Measurements from ENCODE around the gene BCAN.

BCAN gene

GRCh38 chr1:156639601-156640101 is 2.3 kb upstream of the BCAN start:
- H3K4me3 ChIP-seq (ENCODE audit: low read depth, low read length): no peak overlapping the region
- TF ChIP-seq CTCF (IDR thresholded peaks at IDR 0.05; ENCODE audit: low read depth, low read length): no peak

GRCh38 chr1:156640842-156641706 is 843 bp upstream of the BCAN start:
- H3K4me3 ChIP-seq (ENCODE audit: low read depth, low read length): no peak overlapping the region
- no peak for TF ChIP-seq CTCF (IDR thresholded peaks at IDR 0.05; ENCODE audit: low read depth, low read length)

- no peak for TF ChIP-seq CTCF (IDR thresholded peaks at IDR 0.05; ENCODE audit: low read depth, low read length)
- H3K4me3 ChIP-seq (ENCODE audit: low read depth, low read length): no peak overlapping the region
These were observed 540 bp downstream of the BCAN start for GRCh38 chr1:156642265-156643048.

GRCh38 chr1:156643049-156643777 is 1.3 kb downstream of the BCAN start:
- no peak for TF ChIP-seq CTCF (IDR thresholded peaks at IDR 0.05; ENCODE audit: low read depth, low read length)
- H3K4me3 ChIP-seq (ENCODE audit: low read depth, low read length): no peak overlapping the region

- no peak for TF ChIP-seq CTCF (IDR thresholded peaks at IDR 0.05; ENCODE audit: low read depth, low read length)
- no peak overlapping the region for H3K4me3 ChIP-seq (ENCODE audit: low read depth, low read length)
These were observed 1.8 kb downstream of the BCAN start for GRCh38 chr1:156643778-156644092.

- no peak overlapping the region for H3K4me3 ChIP-seq (ENCODE audit: low read depth, low read length)
- TF ChIP-seq CTCF (IDR thresholded peaks at IDR 0.05; ENCODE audit: low read depth, low read length): no peak
These were observed 2.2 kb downstream of the BCAN start for GRCh38 chr1:156644146-156644545.

All from WI38 (cell line).